Coronary artery (tissue), 2 donors: ENCODE results near the gene DLGAP5.

Experiments
- DNase-seq: peaks from one replicate; pipeline ENCODE4 v3.0.0-alpha.2; 2017; ENCODE audit warnings: low spot score
- H3K27ac ChIP-seq, 2 donors: fragments of 200-600 bp; sonication (generic); one replicate each; pipeline ENCODE4 v1.5.1; 2016 to 2019
- H3K4me3 ChIP-seq: fragments of 200-600 bp; sonication (generic); 2 replicates; pipeline ENCODE4 v1.5.1; 2016; ENCODE audit warnings: mild to moderate bottlenecking, moderate library complexity
- TF ChIP-seq, protein P1 (sequence below): fragments of 200-600 bp; sonication (generic); IDR thresholded peaks from one replicate; pipeline ENCODE4 v1.5.1; 2019; ENCODE audit warnings: antibody characterized with exemption

Gene DLGAP5

DNA sequence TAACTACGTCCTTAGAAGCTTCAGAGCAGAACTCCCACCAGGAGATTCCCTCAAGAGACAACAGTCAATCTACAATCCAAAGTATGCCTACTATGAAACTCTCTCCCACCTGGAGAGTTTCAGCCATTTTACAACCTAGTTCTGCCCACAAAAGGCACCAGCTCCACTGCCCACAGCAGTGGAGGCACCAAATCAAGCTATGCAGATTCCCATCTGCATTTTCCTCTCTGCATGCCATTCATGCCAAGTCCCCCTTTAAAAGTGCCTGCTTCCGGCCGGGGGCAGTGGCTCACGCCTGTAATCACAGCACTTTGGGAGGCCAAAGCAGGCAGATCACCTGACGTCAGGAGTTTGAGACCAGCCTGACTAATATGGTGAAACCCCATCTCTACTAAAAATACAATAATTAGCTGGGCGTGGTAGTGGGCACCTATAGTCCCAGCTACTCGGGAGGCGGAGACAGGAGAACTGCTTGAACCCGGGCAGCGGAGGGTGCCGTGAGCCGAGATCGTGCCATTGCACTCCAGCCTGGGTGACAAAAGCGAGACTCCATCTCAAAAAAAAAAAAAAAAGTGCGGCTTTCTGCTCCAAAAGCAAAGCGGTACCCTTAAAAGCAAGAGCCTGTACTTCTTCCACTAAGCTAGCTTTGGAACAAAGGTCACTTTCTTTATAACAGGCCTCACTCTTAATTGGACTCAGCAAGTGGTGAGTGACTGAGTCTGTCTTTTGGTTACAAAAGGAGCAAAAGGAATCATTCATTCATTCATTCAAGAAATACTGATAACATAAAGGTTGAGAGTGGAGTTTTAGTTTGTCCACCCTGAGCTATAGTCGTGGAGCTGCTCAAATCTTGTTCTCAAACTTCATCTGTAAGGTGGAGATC is 10.1 kb upstream of the DLGAP5 start:
- no peak for DNase-seq
- H3K27ac ChIP-seq = no peak overlapping the region
- TF ChIP-seq, protein P1, sequence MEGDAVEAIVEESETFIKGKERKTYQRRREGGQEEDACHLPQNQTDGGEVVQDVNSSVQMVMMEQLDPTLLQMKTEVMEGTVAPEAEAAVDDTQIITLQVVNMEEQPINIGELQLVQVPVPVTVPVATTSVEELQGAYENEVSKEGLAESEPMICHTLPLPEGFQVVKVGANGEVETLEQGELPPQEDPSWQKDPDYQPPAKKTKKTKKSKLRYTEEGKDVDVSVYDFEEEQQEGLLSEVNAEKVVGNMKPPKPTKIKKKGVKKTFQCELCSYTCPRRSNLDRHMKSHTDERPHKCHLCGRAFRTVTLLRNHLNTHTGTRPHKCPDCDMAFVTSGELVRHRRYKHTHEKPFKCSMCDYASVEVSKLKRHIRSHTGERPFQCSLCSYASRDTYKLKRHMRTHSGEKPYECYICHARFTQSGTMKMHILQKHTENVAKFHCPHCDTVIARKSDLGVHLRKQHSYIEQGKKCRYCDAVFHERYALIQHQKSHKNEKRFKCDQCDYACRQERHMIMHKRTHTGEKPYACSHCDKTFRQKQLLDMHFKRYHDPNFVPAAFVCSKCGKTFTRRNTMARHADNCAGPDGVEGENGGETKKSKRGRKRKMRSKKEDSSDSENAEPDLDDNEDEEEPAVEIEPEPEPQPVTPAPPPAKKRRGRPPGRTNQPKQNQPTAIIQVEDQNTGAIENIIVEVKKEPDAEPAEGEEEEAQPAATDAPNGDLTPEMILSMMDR = no peak
- no peak overlapping the region for H3K4me3 ChIP-seq

DNA sequence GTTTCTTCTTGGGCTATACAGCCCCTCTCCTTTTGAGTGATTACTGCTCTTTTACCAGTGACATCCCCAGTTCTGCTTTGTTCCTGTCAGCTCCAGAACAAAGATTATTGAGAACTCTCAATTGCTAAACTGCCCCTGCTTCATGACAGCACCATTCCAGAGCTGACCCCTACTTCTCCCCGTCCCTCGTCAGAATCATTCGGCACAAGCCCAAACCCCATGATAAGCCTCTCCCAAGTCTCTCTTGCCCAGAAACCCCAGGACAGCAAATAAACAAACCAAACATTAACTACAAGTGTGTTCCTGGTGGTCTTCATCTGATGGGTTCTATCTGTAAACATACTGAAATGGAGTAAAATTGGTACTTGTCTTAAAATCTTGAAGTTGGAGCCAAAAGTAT is 9.3 kb upstream of the DLGAP5 start:
- H3K4me3 ChIP-seq = no peak overlapping the region
- DNase-seq = no peak

GRCh38 chr14:55198749-55199148 is 7.4 kb upstream of the DLGAP5 start:
- TF ChIP-seq, protein P1 = no peak
- Histone ChIP-seq H3K27ac (no peak overlapping the region), H3K4me3 (no peak overlapping the region)
- DNase-seq = no peak

More for the DNA sequence above, 9.3 kb upstream of the DLGAP5 start:
- no peak overlapping the region for H3K27ac ChIP-seq
- TF ChIP-seq, protein P1 = no peak

GRCh38 chr14:55194656-55195355 is 3.4 kb upstream of the DLGAP5 start:
- TF ChIP-seq, protein P1 = no peak
- H3K4me3 ChIP-seq = no peak overlapping the region
- H3K27ac ChIP-seq = no peak overlapping the region
- no peak for DNase-seq

DNA sequence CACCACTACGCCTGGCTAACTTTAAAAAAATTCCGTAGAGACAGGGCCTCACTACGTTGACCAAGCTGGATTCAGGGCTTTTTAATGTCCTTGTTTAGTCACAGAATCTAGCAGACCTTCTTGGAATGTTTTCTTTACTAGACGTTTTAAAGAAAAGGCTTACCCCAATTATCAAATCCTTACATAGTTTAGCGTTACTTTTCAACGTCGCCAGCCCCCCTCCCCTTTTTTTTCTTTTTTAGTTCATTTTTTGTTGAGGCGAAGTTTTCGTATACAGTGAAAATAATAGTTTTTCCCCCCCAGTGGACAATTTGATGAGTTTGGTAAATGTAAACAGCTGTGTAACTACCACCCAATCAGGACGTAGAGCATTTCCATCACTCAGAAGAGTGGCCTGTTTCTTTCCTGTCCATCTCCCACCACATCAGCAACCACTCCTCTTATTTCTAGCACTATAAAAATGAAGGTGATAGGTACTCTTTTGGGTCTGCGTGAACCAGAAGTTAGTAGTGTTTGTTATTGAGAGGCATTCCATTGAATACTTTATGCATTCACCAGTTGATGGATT is 753 bp upstream of the DLGAP5 start:
- no peak for DNase-seq
- Histone ChIP-seq H3K4me3 (peak overlapping the region; percentile 67), H3K27ac (peak overlapping the region; percentile 29 to 39)
- TF ChIP-seq, protein P1 = no peak

DNA sequence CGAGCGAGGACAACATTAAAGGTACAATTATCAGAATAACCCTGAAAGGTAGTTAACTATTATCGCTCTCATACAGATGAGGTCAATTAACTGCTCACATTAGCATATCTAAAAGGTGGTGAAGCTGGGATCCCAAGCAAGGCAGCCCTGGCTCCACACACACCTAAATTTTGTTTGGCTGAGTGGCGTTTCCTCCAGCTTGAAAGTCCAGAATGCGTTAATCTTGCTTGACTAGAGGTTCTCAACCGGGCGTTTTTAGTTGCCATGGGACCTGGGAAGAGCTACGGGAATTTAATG is 531 bp downstream of the DLGAP5 start:
- Histone ChIP-seq H3K4me3 (peak overlapping the region; percentile 67), H3K27ac (no peak overlapping the region)
- no peak for DNase-seq
- TF ChIP-seq, protein P1 = no peak
